GM18499 (cell line): Measurements from ENCODE around the gene SNTG2.

Experiments
- ATAC-seq: cut with Tn5 transposase; IDR thresholded peaks from one replicate; pipeline ENCODE4 v1.9.1; 2021; ENCODE audit warnings: moderate number of reproducible peaks; ENCODE audit not compliant: insufficient read depth, unreplicated experiment

SNTG2 gene

DNA sequence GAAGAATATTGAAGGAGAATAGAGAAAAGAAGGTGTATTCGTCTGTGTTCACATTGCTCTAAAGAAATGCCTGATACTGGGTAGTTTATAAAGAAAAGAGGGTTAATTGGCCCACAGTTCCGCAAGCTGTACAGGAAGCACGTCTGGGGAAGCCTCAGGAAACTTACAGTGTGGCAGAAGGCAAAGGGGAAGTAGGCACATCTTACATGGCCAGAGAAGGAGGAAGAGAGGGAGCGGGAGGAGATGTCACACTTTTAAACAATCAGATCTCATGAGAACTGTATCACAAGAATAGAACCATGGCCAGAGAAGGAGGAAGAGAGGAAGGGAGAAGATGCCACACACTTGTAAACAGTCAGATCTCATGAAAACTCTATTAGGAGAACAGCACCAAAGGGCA is 303.0 kb downstream of the SNTG2 start:
- no peak for ATAC-seq

DNA sequence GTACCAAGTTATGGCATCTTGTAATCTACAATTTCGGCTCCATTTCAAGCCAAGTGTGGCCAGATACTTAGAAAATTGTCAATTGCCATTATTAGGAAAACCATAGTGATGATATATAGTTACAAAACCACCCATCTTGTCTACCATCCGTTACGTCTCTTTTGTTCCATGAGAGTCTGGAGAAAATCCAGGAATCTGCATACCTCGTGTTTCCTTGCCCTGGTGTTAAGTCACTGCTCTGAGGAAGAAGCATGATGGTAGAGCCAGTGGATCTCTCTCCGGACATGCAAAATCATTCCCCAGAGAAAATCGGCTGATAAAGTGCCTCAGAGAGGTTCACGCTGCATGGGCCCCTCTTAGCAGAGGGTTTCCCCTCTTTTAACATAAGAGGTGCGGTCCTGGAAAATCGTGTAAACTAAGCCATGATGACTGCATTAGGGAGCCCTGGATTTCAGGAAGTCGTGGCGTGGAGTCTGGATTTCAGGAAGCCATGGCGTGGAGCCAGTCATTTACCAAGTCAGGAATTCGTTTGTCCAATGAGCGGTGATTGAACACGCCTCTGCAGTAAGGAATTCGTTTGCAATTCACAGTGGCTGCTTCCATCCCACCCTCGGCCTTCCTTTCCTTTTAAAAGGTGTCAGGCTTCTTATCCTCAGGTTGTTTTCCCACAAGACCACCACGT is 304.2 kb downstream of the SNTG2 start:
- no peak for ATAC-seq

DNA sequence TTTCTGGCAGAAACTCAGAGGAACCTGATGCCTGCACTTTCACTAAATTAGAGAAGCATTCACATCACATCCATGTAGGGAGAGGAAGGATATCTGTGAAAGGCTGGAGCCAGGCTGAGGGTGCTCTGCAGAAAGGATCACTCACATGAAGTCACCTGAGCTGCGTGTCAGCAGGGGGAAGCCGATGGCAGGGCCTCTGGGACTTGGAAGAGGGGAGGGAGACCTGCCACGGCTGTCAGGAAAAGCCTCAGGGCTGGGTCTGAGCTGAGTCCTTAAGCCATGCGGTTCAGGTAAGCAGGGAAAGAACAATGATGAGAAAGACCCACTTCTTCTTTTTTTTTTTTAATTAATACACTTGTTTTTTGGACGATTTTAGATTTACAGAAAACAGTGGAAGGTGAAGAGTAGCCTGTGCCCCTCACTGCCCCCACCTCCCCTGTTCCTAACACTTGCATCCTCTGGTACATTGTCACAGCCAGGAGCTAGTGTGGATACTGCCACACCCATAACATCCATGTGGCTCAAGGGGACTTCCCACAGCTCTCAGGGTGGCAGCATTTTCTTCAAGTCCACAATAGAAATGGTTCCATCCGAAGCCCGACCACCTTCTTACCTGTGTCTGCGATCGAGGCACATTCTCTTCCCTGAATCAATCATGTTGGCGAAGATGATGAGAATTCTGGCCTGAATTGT is 306.1 kb downstream of the SNTG2 start:
- no peak for ATAC-seq

DNA sequence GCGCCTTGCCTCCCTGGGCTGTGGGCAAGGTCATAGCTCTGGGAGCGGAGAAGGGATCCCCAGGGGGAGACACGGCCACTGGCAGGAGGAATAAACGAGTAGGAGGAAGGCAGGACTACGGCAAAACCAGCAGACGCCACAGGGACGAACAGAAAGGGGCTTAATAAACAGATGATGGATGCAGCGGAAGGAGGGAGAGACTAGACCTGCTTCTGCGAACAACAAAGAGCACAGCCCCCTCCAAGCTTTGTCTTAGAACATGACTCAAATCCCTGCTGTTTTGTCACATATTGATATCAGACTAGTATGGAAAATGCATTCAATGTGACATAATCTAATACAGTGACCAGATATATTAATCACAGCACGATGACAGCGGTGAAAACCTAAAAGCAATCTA is 306.7 kb downstream of the SNTG2 start:
- no peak for ATAC-seq

DNA sequence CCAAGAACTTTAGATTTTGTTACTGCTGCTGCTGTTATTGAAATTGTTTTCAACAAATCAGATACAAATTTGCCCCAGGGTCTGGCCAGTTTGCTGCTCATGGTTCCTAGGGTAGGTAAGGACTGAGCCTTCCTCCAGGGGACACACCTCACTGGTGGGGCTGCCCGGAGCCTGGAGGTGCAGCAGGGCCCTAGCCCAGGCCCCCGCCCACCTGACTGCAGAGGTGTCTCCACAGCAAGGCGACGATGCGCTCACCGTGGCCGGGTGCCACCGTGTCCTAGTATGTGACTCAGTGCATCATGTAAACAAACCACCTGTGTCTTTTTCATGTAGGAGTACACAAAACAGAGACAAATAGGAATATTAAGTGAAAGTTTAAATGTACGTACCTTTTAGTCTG is 309.1 kb downstream of the SNTG2 start:
- no peak for ATAC-seq

DNA sequence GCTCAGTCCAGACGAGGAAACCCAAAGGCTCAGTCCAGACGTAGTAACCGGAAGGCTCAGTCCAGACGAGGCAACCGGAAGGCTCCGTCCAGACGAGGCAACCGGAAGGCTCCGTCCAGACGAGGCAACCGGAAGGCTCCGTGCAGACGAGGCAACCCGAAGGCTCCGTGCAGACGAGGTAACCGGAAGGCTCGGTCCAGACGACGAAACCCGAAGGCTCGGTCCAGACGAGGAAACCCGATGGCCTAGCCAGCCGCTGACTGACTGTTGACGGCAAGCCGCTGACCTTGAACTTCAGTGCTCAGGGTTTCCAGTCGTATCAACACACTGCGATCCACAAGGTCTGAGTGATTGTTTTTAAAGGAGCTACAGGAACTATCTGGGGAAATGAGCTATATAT is 312.0 kb downstream of the SNTG2 start:
- ATAC-seq, result no peak

DNA sequence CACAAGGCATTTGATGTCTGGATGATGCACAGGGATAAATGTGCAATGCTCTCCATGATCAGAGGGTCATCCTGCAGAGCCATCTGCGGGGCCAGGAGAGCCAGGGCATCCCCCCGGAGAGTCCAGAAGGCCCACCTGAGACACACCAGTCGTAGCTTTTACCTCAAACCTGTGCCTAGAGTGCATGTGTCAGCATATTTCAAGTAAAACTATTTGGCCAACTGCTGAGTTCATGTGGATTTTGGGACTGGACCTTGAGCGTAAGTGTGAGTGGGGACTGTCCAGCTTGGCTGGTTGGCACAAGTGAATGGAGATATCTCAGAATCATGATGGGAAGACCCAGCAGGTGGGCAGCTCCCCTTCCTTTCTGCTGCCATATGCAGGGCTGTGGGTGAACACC is 314.8 kb downstream of the SNTG2 start:
- no peak for ATAC-seq

DNA sequence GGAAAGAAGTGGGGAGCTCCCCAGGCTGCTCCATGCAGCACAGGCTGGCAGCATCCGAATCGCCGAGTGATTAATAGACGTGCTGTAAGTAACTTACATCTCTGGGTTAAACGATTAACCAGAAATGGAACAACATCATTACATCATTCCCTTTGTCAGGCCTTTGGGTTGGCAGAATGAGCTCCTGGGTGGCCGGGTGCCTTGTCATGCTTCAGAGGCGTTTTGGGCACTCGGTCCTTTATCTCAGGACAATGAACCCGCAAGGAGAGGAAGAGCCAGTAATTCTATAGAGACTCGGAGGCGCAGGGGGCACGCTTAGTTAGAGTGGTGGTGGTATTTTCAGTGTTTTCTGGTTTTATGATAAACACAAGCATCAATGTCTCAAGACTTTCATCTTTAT is 315.7 kb downstream of the SNTG2 start:
- ATAC-seq, result no peak

DNA sequence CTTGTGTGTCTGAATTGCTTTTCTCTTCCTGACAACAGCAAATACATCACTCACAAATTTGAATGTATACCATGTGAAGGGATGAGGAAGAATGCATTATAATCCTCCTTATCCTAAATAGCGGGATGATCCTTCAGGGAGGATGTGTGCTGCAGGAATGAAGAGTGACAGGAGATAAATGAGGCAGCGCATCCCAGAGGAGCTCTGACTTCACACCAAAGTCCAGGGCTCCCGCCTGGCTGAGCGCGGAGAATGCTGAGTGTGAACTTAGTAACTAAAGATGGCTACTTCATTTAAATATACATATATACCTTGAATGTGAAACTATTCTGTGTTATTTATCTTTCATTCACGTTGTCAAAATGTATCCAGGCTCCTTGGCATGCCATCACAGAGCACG is 317.4 kb downstream of the SNTG2 start:
- no peak for ATAC-seq

DNA sequence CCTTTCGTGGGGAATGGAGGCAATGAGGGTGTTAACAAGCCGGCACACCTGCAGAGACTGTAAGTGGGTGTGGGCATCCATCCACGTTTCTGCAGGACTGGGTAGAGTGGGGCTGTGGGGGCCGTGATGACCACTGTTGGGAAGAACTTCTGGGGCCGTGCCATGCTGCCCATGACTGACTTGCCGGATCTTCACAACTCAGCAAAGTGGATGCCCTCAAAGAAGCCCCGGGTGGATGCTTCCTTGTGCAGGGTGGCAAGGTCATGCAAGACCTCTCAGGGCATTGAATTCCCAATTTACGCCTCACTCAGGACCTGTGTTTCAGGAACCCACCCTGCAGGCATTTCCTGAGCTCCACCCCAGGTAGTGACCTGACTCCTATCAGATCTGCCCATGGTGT is 319.2 kb downstream of the SNTG2 start:
- ATAC-seq, result no peak

DNA sequence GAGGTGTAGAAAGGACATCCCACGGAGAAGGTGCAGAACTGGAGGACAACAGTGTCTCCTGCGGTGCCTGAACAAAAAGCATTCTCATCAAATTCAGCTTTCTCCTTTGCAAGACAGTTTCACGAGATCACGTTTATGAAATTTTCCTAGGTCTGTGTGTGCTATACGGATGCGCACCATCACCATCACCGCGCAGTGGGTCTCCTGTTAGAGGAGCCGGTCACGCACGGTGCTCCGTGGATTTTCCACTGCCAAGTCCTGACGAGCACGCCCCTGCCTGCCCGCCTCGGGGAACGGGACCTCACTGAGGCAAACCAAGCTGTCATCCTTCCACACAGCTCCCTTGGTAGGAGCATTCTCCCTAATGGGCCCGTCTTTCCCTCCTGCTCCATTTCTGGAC is 322.2 kb downstream of the SNTG2 start:
- no peak for ATAC-seq

DNA sequence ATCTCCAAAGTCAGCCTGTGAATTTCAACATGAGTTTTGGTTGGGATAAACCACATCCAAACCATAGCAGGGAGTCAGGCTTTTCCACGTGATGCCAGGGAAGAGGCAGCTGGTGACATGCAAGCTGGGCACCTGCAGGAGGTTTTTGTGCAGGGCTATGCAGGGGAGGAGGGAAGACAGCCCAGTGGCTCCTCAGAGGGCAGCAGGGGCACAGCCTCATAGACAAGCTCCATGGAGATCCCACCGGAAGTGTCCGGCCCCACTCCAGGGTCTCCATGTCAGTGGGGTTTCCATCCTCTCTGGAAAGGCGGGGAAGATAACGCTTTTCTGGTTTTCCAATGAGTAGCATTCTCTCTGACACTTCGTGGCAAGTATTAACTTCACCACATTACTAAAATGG is 327.0 kb downstream of the SNTG2 start:
- ATAC-seq, result no peak

DNA sequence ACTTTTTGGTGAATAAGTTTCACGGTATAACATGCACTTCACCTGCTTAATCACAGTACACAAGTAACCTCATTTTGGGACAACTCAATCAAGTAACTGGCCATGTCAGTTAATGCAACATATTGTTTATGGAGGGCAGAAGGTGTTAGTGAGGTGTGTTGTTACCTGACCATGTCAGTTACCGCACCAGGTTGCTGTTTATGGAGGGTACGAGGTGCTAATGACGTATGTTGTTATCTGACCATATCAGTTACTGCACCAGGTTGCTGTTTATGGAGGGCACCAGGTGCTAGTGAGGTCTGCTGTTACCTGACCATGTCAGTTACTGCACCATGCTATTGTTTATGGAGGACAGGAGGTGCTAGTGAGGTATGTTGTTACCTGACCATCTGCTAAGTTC is 327.5 kb downstream of the SNTG2 start:
- ATAC-seq, result no peak

DNA sequence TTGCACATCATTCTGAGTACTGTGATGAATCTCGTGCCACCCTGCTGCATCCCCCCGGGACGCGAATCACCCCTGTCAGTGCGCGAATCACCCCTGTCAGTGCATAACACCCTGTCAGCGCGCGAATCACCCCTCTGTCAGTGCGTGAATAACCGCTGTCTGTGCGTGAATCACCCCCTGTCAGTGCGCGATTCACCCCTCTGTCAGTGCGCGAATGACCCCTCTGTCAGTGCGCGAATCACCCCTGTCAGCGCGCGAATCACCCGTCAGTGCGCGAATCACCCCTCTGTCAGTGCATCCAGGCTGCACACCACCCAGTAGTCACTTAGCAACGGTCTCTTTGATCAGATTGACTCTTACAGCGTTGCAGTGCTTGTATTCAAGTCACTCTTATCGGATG is 328.2 kb downstream of the SNTG2 start:
- ATAC-seq, result no peak

DNA sequence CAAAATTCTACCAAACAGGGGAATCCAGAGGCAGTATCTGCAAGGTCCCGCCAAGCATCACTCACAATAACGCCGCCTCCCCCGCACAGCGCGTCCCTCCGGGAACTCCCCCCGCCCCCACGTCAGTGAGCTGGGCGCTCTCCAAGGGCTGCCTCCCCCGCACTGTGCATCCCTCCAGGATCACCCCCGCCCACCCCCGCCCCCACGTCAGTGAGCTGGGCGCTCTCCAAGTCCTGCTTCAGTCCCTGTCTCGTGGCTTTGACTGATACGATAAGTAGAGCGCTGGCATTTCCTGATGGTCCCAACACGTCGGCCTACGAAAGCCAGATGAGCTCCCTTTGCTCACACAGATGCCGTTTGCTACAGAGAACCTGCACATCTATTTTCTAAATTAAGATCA is 331.9 kb downstream of the SNTG2 start:
- no peak for ATAC-seq

DNA sequence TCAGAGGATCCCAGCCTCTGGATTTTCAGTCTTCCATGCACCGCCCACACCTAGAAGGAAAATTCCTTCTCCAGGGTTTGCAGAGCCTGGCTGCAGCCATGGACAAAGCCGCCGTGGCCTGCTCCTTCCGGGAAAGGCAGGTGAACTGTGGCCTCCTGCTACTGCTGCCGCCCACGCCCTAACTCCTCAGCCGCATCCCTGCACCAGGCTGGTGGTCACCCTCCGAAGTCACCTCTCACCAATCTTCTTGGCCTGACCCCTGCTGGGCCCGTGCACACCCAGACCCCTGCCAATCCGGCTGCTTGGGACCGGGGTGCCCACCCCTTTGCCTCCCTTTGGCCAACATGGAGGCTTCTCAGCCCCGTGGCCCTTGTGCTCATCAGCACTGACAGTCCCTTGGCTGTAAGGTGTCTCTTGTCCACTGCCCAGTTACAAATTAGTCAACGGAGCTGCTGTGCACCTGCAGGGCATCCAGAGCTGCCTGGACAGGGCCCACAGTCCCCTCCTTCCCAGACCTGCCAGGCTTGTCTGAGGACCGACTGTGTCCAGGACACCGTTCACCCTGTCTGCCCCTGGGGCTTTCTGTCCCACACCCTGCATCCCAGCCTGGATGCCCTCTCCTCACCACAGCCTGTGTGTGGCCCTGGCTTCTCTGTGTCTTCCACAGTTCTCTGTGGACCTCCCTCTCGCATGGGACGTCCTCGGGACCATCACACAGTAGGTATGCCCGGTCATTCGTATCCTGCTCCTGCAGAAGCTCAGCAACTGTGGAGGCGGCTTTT is 332.6 kb downstream of the SNTG2 start:
- no peak for ATAC-seq

DNA sequence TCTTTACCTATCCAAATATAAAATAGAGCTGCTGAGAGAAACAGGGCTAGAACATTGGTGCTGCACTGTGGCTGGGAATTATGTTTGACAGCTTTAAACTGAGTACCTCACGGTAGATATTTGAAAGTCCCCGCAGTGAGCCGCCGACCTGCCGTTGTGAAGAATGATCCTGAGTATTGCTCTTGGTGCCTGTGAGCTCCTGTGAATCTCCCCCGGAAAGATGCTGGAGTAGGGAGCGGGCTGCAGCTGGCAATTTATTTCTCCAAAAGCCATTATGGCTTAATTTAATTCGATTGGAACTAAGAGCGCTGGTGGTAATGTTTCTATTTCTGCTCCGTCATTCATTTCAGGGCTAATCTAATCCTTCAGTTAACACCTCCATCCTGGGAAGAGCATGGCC is 333.2 kb downstream of the SNTG2 start:
- no peak for ATAC-seq

DNA sequence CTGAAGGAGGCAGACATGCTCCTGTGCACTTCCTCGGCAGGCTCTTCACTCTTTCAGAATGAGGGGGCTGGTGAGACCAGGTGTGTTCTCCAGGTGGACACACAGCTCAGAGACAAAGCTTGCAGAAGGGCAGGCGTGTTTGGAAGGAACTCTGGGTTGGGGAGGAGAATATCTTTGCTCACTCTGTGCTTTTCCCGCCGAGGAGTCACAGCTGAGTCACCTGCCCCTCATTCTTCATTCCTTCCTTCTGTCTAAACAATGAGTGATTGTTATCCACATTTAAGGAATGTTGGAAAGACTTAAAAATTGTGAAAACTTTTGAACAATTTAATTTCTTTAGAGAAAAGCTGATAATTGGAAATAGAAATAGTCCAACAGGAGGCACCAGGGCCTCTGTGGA is 336.3 kb downstream of the SNTG2 start:
- ATAC-seq, result no peak

DNA sequence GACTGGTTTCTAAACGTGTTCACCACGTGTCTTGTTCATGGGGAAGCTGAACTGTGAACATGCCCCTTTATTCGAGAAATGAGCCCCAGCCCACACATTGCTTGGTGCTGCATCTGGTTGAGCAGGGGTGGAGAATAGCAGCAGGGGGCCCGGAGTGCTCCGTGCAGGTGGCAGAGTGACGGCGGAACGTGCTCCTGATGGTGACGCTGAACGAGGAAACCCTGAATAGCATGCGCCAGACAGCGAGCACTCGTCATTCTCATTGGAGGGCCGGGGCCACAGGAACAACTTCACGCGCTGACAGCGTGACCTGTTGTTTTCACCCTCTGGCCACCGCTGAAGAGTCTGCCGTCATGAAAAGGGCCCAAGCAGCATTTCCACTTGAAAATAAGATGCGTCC is 336.8 kb downstream of the SNTG2 start:
- no peak for ATAC-seq

DNA sequence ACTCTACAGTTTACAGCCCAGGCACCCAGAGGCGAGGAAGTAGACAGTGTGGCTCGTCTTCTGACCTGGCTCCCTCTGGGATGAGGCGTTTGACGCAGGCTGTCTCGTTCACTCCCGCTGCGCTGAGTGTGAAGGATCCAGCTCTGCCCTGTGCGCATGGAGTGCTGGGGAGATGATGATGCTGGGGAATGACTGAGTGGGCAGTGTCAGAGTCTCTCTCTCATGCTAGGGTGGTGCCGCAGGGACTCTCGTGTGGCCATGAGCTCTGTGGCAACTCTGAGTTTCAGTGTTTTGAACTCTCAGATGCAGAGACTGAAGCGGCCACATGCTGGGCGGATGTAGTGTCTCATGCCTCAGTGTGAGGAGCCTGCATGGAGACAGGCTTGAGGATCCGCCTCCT is 344.3 kb downstream of the SNTG2 start:
- no peak for ATAC-seq

DNA sequence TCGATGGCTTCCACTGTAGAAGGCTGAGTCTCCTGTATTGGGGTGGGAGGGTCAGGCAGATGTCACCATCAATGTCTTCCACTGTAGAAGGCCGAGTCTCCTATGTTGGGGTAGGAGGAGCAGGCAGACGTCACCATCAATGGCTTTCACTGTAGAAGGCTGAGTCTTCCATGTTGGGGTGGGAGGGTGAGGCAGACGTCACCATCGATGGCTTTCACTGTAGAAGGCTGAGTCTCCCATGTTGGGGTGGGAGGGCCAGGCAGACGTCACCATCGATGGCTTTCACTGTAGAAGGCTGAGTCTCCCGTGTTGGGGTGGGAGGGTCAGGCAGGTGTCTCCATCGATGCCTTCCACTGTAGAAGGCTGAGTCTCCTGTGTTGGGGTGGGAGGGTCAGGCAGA is 345.1 kb downstream of the SNTG2 start:
- ATAC-seq, result no peak
